ENCODE measurements around the gene SHISA6. TPM values are rescaled to one million over a fixed set of nuclear protein-coding genes. Genes with fewer than 3 reads are reported as not detected.
A peak's percentile ranks its signal among the peaks of the same experiment; 100 is the strongest.
"Not testable (repeated sequence)": the region's sequence is repeated elsewhere in the genome, so short reads cannot be mapped to it uniquely, and the experiment has no call there.

Gene SHISA6
- total RNA-seq, 1 donor from 2014 or later: not detected

DNA sequence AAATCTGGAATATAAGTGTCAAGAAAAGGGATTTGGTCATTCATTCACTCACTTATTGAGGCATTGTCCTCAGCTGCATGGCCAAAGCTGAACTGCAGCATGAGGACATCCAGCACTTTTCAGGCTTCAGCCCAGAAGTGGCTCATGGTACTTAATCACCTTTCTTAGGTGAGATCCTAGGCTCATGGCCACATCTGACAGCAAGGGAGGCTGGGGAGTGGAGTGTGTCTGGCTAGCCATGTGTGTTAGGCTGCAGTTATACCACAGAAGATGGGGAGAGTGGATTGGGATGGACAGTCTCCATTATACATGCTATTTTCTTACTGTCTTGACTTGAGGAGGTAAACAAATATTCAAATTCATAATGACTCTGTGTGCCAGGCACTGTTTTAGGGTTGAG lies 68.8 kb downstream of the SHISA6 start:
- Mint-ChIP-seq H3K36me3 (ENCODE audit: unreplicated experiment) (no peaks in the 10 kb centered on the region), H3K9me3 (ENCODE audit: unreplicated experiment) (no peaks in the 10 kb centered on the region), H3K4me1 (ENCODE audit: unreplicated experiment) (peaks cover 9% of the 10 kb centered on the region), H3K4me3 (ENCODE audit: unreplicated experiment) (no peak overlapping the region), H3K27me3 (ENCODE audit: unreplicated experiment) (peaks cover 13% of the 10 kb centered on the region), H3K27ac (ENCODE audit: unreplicated experiment) (no peak overlapping the region)
- peak; percentile 56 for DNase-seq (ENCODE audit: extremely low spot score, unreplicated experiment)
- TF ChIP-seq, protein P1, sequence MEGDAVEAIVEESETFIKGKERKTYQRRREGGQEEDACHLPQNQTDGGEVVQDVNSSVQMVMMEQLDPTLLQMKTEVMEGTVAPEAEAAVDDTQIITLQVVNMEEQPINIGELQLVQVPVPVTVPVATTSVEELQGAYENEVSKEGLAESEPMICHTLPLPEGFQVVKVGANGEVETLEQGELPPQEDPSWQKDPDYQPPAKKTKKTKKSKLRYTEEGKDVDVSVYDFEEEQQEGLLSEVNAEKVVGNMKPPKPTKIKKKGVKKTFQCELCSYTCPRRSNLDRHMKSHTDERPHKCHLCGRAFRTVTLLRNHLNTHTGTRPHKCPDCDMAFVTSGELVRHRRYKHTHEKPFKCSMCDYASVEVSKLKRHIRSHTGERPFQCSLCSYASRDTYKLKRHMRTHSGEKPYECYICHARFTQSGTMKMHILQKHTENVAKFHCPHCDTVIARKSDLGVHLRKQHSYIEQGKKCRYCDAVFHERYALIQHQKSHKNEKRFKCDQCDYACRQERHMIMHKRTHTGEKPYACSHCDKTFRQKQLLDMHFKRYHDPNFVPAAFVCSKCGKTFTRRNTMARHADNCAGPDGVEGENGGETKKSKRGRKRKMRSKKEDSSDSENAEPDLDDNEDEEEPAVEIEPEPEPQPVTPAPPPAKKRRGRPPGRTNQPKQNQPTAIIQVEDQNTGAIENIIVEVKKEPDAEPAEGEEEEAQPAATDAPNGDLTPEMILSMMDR (IDR thresholded peaks at IDR 0.05): no peak

- not testable (repeated sequence) for H3K36me3 Mint-ChIP-seq (ENCODE audit: unreplicated experiment); H3K9me3 Mint-ChIP-seq (ENCODE audit: unreplicated experiment); H3K27ac Mint-ChIP-seq (ENCODE audit: unreplicated experiment); H3K4me3 Mint-ChIP-seq (ENCODE audit: unreplicated experiment)
- DNase-seq (ENCODE audit: extremely low spot score, unreplicated experiment): peak; percentile 36
- H3K4me1 Mint-ChIP-seq (ENCODE audit: unreplicated experiment): peaks cover 12% of the 10 kb centered on the region
- H3K27me3 Mint-ChIP-seq (ENCODE audit: unreplicated experiment): peaks cover 13% of the 10 kb centered on the region
These were observed 75.4 kb downstream of the SHISA6 start for GRCh38 chr17:11316451-11316850.

- Mint-ChIP-seq H3K4me3 (ENCODE audit: unreplicated experiment) (no peak overlapping the region), H3K27ac (ENCODE audit: unreplicated experiment) (no peak overlapping the region), H3K4me1 (ENCODE audit: unreplicated experiment) (peaks cover 12% of the 10 kb centered on the region), H3K27me3 (ENCODE audit: unreplicated experiment) (peaks cover 6% of the 10 kb centered on the region), H3K9me3 (ENCODE audit: unreplicated experiment) (no peaks in the 10 kb centered on the region), H3K36me3 (ENCODE audit: unreplicated experiment) (no peaks in the 10 kb centered on the region)
- DNase-seq (ENCODE audit: extremely low spot score, unreplicated experiment): peak; percentile 44
- TF ChIP-seq, protein P1 (IDR thresholded peaks at IDR 0.05): no peak
These were observed 77.2 kb downstream of the SHISA6 start for GRCh38 chr17:11318207-11318606.

- DNase-seq (ENCODE audit: extremely low spot score, unreplicated experiment): no peak
- Mint-ChIP-seq H3K4me3 (ENCODE audit: unreplicated experiment) (no peak overlapping the region), H3K4me1 (ENCODE audit: unreplicated experiment) (peaks cover 12% of the 10 kb centered on the region), H3K27ac (ENCODE audit: unreplicated experiment) (no peak overlapping the region), H3K36me3 (ENCODE audit: unreplicated experiment) (no peaks in the 10 kb centered on the region), H3K9me3 (ENCODE audit: unreplicated experiment) (no peaks in the 10 kb centered on the region), H3K27me3 (ENCODE audit: unreplicated experiment) (no peaks in the 10 kb centered on the region)
- TF ChIP-seq, protein P1 (IDR thresholded peaks at IDR 0.05): no peak
These were observed 78.9 kb downstream of the SHISA6 start for GRCh38 chr17:11319894-11320293.

DNA sequence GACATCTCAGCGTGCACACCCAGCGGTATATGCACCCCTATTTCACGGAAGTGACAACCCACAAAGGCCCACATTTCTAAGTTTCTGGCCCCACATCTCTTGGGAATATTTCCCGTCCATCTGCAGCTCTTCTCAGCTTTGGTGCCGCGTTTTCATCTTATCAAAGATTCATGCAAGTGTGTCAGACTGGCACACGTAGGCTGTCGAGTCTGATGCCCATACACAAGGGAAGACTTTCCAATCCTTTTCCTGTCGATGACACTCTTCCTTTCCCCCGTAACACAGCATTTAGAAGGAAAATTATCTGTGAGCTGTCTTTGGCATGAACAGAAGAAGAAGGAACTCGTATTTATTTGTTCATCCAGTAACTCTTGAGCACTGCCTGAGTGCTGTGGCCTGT lies 83.0 kb downstream of the SHISA6 start:
- Mint-ChIP-seq H3K4me1 (ENCODE audit: unreplicated experiment) (peaks cover 15% of the 10 kb centered on the region), H3K36me3 (ENCODE audit: unreplicated experiment) (no peaks in the 10 kb centered on the region), H3K27ac (ENCODE audit: unreplicated experiment) (no peak overlapping the region), H3K27me3 (ENCODE audit: unreplicated experiment) (no peaks in the 10 kb centered on the region), H3K4me3 (ENCODE audit: unreplicated experiment) (no peak overlapping the region), H3K9me3 (ENCODE audit: unreplicated experiment) (no peaks in the 10 kb centered on the region)
- DNase-seq (ENCODE audit: extremely low spot score, unreplicated experiment): no peak
- TF ChIP-seq, protein P1 (IDR thresholded peaks at IDR 0.05): no peak

DNA sequence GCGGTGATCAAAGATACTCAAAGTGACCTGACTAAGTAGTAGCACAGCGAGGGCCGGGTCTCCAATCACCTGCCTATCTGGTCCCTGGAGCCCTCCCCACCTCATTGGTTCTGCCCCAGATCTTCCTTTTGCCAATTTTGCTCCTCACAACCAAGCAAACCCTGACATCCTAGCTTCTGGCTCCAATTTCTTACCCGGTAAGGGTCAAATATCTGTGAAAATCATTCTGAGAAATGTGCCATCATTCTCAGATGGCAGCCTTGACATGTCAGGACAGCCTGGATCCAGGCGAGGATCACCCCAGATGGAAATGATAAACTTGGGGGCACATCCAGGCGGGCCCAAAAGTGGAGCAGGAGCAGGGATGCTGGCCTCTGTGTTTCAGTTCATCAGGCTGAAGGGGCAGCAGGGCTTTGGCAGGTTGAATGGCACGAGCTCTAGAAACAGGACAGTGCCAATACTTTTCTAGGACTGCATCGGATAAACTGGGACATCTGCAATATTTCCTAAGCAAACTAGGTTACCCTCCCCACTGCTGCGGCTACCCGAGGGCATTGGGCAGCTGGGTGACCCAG lies 83.9 kb downstream of the SHISA6 start:
- peak; percentile 65 for DNase-seq (ENCODE audit: extremely low spot score, unreplicated experiment)
- Mint-ChIP-seq H3K27ac (ENCODE audit: unreplicated experiment) (no peak overlapping the region), H3K27me3 (ENCODE audit: unreplicated experiment) (no peaks in the 10 kb centered on the region), H3K9me3 (ENCODE audit: unreplicated experiment) (no peaks in the 10 kb centered on the region), H3K36me3 (ENCODE audit: unreplicated experiment) (no peaks in the 10 kb centered on the region), H3K4me1 (ENCODE audit: unreplicated experiment) (peaks cover 13% of the 10 kb centered on the region), H3K4me3 (ENCODE audit: unreplicated experiment) (no peak overlapping the region)
- TF ChIP-seq, protein P1 (IDR thresholded peaks at IDR 0.05): no peak

Measured in osteocyte (in vitro differentiated cells).